Peyer's patch (tissue), 4 donors: Measurements from ENCODE around the gene CALN1.

Source experiments
- POLR2A ChIP-seq, 2 donors: fragments of 450-650 bp; IDR thresholded peaks; one replicate each; pipeline ENCODE4 v1.5.1; 2017; ENCODE audit warnings: antibody characterized with exemption in 2 of 2, mild to moderate bottlenecking in 2 of 2, moderate library complexity in 2 of 2
- TF ChIP-seq, protein P1 (sequence below), 6 experiments: fragments of 450-650 bp in 4 of 6; fragments of 200-600 bp in 2 of 6; sonication (generic) in 1 of 6; IDR thresholded peaks; one replicate each; pipeline ENCODE4 v1.5.1; 2017 to 2019; ENCODE audit warnings: antibody characterized with exemption in 6 of 6, mild to moderate bottlenecking in 3 of 6, moderate library complexity in 1 of 6

DNA sequence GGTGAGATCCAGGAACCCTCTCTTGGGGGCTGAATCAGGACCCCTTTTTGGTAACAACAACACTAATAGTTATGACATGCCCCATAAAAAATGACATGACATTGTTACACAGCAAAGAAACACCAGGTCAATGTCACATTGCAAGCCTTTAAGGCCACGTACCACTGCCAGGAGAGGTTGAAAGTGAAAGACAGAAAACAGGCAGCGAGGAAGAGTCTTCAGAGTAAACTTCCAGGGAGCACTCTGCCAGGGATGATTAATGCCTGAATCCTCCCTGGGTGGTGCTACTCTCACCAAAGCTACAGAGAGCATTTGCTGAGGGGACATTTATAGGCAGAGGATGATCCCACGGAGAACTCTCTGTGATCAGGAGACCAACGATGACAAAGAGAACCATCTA is 551.6 kb downstream of the CALN1 start:
- TF ChIP-seq, protein P1, sequence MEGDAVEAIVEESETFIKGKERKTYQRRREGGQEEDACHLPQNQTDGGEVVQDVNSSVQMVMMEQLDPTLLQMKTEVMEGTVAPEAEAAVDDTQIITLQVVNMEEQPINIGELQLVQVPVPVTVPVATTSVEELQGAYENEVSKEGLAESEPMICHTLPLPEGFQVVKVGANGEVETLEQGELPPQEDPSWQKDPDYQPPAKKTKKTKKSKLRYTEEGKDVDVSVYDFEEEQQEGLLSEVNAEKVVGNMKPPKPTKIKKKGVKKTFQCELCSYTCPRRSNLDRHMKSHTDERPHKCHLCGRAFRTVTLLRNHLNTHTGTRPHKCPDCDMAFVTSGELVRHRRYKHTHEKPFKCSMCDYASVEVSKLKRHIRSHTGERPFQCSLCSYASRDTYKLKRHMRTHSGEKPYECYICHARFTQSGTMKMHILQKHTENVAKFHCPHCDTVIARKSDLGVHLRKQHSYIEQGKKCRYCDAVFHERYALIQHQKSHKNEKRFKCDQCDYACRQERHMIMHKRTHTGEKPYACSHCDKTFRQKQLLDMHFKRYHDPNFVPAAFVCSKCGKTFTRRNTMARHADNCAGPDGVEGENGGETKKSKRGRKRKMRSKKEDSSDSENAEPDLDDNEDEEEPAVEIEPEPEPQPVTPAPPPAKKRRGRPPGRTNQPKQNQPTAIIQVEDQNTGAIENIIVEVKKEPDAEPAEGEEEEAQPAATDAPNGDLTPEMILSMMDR (IDR thresholded peaks at IDR 0.05): no peak
- no peak for TF ChIP-seq POLR2A (IDR thresholded peaks at IDR 0.05)
